Endothelial cell of hepatic sinusoid (primary cell): ENCODE measurements around the gene COL16A1.

ENCODE experiments used
- in situ Hi-C: cut with HindIII; loops from 2 replicates; pipeline ENCODE4 v1.10.0; 2017; ENCODE audit warnings: low sequenced_read_pairs

COL16A1 gene

GRCh38 chr1:31690921-31691320, 12.9 kb downstream of the COL16A1 start:
- in situ Hi-C loops, result no loop called here

- in situ Hi-C loops, result no loop called here
These were observed 14.0 kb downstream of the COL16A1 start for GRCh38 chr1:31689854-31690253.

- in situ Hi-C loops, result no loop called here
These were observed 14.4 kb downstream of the COL16A1 start for GRCh38 chr1:31689379-31689778.

DNA sequence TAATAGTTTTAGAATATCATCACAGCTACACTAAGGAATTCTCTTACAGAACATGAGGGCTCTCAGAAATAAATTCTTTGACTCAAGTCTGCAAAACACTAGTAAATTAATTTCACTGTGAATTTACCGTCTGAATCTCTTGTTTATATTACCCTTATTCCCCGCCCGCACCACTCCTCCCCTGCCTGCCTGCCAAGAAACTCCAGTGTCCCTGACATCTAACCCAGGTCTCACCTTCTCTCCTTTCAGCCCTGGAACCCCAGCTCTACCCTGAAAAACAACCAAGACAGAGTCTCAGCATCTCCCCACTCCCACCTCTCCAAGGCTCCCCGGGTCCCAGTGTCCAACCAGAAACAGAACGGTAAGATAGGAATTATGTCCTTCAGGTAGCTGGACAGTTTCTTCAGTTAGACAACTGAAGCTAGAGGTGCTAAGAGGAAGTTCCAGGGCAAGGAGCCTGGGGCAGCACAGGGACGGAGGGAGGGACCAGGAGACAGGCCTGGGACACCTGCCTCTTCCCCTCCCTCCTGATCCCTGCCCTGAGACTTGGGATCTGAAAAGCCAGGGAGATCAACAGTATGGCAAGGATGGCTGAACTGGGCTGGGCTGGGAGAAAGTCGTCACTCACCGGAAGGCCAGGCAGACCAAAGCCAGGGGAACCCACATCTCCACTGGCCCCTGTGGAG, 15.4 kb downstream of the COL16A1 start:
- in situ Hi-C loops, result no loop called here

DNA sequence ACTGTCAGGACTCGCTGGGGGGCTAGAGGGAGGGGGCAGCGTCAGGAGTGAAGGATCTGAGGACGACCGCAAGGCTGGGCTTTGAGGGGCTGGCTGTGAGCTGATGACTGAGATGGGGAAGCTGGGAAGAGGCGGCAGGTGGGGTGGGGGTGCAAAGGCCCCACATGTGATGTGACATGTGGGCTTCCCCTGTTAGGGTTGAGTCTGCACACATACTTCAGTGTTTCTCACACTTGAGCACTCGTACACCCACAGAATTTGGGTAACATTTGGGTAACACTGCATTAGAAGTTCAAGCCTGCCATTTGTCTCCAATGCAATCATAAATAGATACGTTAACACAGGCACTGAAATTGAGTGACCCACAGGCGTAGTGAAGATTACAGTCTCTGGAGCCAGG, 16.2 kb downstream of the COL16A1 start:
- in situ Hi-C loops, result no loop called here

GRCh38 chr1:31685795-31686194, 18.0 kb downstream of the COL16A1 start:
- in situ Hi-C loops, result no loop called here

GRCh38 chr1:31683997-31684396, 19.8 kb downstream of the COL16A1 start:
- in situ Hi-C loops, result no loop called here

GRCh38 chr1:31681415-31681814, 22.4 kb downstream of the COL16A1 start:
- in situ Hi-C loops, result no loop called here

DNA sequence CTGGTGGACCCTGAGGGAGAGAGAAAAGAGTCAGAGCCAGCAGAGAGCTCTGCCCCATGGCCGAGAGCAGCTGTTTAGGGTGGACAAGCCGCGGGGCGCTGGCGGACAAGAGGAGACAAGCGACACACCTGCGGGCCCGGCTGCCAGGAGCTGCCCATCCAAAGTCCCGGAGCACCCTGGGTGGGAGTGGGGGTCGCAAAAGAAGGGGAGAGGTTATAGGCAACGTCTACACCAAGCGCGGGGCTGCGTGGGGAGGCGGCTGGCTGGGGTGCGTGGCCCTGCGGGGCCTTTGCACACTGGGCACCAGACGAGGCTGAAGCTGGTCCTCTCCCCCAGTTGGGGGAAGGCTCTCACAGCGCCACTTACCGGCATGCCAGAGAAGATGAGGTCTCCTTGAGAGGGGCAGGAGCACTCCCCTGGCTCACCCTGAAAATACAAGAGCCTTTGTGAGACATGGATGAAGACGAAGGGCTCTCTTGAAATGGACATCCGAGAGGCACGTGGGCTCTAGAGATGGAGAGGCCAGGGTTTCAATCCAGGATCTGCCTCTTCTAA, 24.1 kb downstream of the COL16A1 start:
- in situ Hi-C loops, result no loop called here

GRCh38 chr1:31679091-31679490, 24.7 kb downstream of the COL16A1 start:
- in situ Hi-C loops, result no loop called here

- in situ Hi-C loops, result no loop called here
These were observed 25.1 kb downstream of the COL16A1 start for GRCh38 chr1:31678681-31679080.

- in situ Hi-C loops, result no loop called here
These were observed 25.9 kb downstream of the COL16A1 start for GRCh38 chr1:31677949-31678348.

DNA sequence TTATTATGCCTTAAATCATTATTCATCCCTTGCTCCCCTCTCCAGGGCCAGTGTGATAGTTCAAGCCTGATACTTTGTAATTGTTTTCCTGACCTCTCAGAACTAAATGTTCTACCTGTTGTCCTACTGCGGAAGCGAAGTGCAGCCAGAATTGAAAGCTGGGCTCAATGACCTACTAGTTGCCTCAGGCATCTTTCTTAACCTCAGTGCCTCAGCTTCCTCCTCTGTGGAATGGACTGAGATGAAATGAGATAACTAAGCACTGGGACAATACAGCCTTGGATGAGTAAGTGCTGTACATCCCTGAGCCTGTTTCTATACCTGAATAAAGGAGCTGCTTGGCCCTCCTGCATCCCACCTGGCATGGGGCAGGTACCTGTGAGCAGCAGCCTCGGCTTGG, 26.4 kb downstream of the COL16A1 start:
- in situ Hi-C loops, result no loop called here

DNA sequence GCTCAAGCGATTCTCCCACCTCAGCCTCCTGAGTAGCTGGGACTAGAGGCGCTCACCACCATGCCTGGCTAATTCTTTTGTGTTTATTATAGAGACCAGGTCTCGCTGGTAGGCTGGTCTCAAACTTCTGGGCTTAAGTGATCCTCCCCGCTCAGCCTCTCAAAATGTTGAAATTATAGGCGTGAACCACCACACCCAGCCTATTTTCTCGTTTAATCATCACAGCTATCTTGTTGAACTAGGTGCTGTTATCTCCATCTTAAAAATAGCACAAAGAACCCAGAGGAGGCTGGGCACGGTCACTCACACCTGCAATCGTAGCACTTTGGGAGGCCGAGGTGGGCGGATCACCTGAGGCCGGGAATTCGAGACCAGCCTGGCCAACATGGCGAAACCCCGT, 28.1 kb downstream of the COL16A1 start:
- in situ Hi-C loops, result no loop called here

GRCh38 chr1:31675161-31675560, 28.7 kb downstream of the COL16A1 start:
- in situ Hi-C loops, result no loop called here

DNA sequence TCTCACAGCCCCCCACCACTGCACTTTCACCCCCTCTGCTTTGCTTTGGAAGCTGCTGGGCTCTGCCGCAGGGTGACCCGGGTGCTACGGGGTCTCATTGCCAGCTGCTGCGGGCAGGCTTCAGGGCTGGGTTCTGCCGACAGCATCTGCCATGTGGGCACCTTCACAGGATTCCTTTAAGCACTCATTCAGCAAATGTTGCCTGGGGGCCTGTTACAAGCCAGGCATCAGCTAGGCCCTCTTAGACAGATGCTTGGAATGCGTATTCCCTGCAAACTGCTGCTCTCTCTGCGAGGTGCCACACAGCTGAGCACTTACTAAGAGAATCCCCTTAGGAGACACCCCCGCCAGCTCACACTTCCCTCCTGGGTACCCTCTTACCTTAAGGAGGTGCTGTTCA, 29.2 kb downstream of the COL16A1 start:
- in situ Hi-C loops, result loop anchor here (5.0 kb wide), 3 partner anchors 43 to 118 kb away; partner anchors contain the start of gene ADGRB2

- in situ Hi-C loops, result loop anchor here (5.0 kb wide), 3 partner anchors 44 to 119 kb away; partner anchors contain the start of gene ADGRB2
These were observed 30.4 kb downstream of the COL16A1 start for GRCh38 chr1:31673433-31673832.

DNA sequence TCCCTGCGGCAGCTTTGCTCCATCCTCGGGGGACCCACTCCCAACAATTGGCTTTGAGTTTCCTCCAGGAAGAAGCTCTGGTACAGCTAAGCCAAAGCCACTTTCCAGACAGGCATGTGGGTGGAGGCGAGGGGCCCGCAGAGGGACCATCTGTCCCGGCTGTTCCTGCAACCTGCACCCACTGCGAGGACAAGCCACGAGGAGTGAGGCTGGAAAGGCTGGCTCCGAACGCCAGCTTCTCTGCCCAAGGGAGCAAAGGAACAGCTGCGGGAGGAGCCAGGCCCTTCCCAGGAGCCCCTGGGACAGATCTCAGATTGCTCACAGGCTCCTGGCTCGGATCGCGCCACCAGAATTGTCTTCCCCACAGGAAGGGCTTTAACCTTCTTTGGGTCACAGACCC, 30.8 kb downstream of the COL16A1 start:
- in situ Hi-C loops, result loop anchor here (5.0 kb wide), 3 partner anchors 44 to 119 kb away; partner anchors contain the start of gene ADGRB2

GRCh38 chr1:31671561-31672201, 32.1 kb downstream of the COL16A1 start:
- in situ Hi-C loops, result loop anchor here (5.0 kb wide), 3 partner anchors 46 to 121 kb away; partner anchors contain the start of gene ADGRB2

- in situ Hi-C loops, result loop anchor here (5.0 kb wide), 3 partner anchors 46 to 121 kb away; partner anchors contain the start of gene ADGRB2
These were observed 32.7 kb downstream of the COL16A1 start for GRCh38 chr1:31671147-31671546.

DNA sequence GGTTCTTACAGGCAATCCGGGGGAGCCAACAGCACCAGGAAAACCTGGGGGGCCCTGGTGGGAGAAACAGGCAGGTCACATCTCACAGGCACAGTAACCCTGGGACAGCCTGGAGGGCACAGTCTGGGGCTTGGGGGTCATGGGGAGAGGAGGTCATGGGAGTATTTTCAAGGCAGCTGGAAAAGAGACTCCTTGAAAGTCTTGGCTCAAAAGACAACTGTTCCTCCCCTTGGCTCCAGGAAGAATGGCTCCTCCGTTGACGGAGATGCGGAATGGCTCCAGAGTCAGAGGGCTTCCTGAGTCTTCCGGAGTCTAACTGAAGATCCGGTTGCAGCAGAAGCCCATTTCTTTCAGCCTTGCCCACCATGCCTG, 33.2 kb downstream of the COL16A1 start:
- in situ Hi-C loops, result loop anchor here (5.0 kb wide), 3 partner anchors 47 to 122 kb away; partner anchors contain the start of gene ADGRB2
